ENCODE measurements around the gene FABP1. TPM values are rescaled to one million over a fixed set of nuclear protein-coding genes. Genes with fewer than 3 reads are reported as not detected.

Gene FABP1
- total and polyA plus RNA-seq, 9 of the 15 experiments (the other 6 are each of a cell fraction or from before 2014, with no cell fraction given) = 0.64 TPM; not detected in 8

- Histone ChIP-seq H3K27me3 (ENCODE audit: control insufficient read depth in 2 of 2, insufficient read depth in 2 of 2, low read length in 2 of 2) (peaks cover 0 to 6% of the 10 kb centered on the region in 2 experiments; a peak in 1 of 5 replicates), H3K9ac (ENCODE audit: insufficient read depth in 1 of 2, low read depth in 2 of 2, low read length in 2 of 2) (peak overlapping the region in 1 of 2 experiments; percentile 26; a peak in 1 of 4 replicates), H3K4me1 (replicated peaks in 1 of 2; ENCODE audit: control insufficient read depth in 2 of 2, insufficient read depth in 2 of 2, low read length in 2 of 2) (peaks cover 0 to 3% of the 10 kb centered on the region in 2 experiments; a peak in 2 of 5 replicates), H3K27ac (ENCODE audit: extremely low read depth, low read depth, low read length) (no peak overlapping the region), H3K36me3 (ENCODE audit: control insufficient read depth, insufficient read depth, low read length) (no peaks in the 10 kb centered on the region), H2AFZ (ENCODE audit: low read depth, low read length) (peak overlapping the region; percentile 14; the same call in 1 of the 2 replicates), H3K9me3 (replicated peaks; ENCODE audit: control insufficient read depth, insufficient read depth, low read depth, low read length) (no peaks in the 10 kb centered on the region), H3K79me2 (ENCODE audit: control insufficient read depth, insufficient read depth, low read length) (no peaks in the 10 kb centered on the region), H3K9me1 (ENCODE audit: control insufficient read depth, insufficient read depth, low read length) (no peaks in the 10 kb centered on the region), H3K4me2 (ENCODE audit: insufficient read depth, low read length) (no peak overlapping the region), H3K4me3 (no peak overlapping the region), H4K20me1 (replicated peaks; ENCODE audit: control insufficient read depth, insufficient read depth, low read length) (no peaks in the 10 kb centered on the region)
- intact Hi-C loops (cut with micrococcal nuclease) = no loop called here
- WGBS (ENCODE audit: insufficient coverage, low coverage, missing lambda C conversion rate) = 33% methylated on average over 8 of the region's 8 CpGs
- CTCF ChIA-PET (ENCODE audit: low intra/inter-chr PET ratio) = no interaction called here
- TF ChIP-seq HMGN3 (IDR thresholded peaks at IDR 0.05; ENCODE audit: borderline replicate concordance, extremely low read depth, insufficient read length, low read depth, low read length) = no peak
- TF ChIP-seq TFAP4 (CRISPR knock-in tag; IDR thresholded peaks at IDR 0.05; ENCODE audit: borderline replicate concordance) = no peak
- no peak for TF ChIP-seq NFATC3 (IDR thresholded peaks at IDR 0.05)
- no peak for TF ChIP-seq ZNF174 (CRISPR knock-in tag; IDR thresholded peaks at IDR 0.05)
- no peak for TF ChIP-seq NCOA6 (IDR thresholded peaks at IDR 0.05)
- TF ChIP-seq, protein P1, sequence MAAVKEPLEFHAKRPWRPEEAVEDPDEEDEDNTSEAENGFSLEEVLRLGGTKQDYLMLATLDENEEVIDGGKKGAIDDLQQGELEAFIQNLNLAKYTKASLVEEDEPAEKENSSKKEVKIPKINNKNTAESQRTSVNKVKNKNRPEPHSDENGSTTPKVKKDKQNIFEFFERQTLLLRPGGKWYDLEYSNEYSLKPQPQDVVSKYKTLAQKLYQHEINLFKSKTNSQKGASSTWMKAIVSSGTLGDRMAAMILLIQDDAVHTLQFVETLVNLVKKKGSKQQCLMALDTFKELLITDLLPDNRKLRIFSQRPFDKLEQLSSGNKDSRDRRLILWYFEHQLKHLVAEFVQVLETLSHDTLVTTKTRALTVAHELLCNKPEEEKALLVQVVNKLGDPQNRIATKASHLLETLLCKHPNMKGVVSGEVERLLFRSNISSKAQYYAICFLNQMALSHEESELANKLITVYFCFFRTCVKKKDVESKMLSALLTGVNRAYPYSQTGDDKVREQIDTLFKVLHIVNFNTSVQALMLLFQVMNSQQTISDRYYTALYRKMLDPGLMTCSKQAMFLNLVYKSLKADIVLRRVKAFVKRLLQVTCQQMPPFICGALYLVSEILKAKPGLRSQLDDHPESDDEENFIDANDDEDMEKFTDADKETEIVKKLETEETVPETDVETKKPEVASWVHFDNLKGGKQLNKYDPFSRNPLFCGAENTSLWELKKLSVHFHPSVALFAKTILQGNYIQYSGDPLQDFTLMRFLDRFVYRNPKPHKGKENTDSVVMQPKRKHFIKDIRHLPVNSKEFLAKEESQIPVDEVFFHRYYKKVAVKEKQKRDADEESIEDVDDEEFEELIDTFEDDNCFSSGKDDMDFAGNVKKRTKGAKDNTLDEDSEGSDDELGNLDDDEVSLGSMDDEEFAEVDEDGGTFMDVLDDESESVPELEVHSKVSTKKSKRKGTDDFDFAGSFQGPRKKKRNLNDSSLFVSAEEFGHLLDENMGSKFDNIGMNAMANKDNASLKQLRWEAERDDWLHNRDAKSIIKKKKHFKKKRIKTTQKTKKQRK (IDR thresholded peaks at IDR 0.05; ENCODE audit: borderline replicate concordance, low read depth, low read length) = no peak
- ATAC-seq = no peak
- BruUV-seq (replicated peaks) = no TSS peak
- no peak for FAIRE-seq
- no peak for DNase-seq (ENCODE audit: extremely low read depth in 1 of 4, low spot score in 3 of 4)
- POLR2A ChIA-PET = no interaction called here
- in situ Hi-C loops (cut with MboI) = no loop called here
Observed at GRCh38 chr2:88077080-88077479, 50.8 kb downstream of the FABP1 start.

Data from K562 (cell line).